ENCODE data around the gene HAL. TPM values are rescaled to one million over a fixed set of nuclear protein-coding genes. Genes with fewer than 3 reads are reported as not detected.

The HAL gene
- total and polyA plus RNA-seq, 2 donors (not counting 1 experiment from before 2014, with no cell fraction given), result 1.3 to 4.8 TPM

DNA sequence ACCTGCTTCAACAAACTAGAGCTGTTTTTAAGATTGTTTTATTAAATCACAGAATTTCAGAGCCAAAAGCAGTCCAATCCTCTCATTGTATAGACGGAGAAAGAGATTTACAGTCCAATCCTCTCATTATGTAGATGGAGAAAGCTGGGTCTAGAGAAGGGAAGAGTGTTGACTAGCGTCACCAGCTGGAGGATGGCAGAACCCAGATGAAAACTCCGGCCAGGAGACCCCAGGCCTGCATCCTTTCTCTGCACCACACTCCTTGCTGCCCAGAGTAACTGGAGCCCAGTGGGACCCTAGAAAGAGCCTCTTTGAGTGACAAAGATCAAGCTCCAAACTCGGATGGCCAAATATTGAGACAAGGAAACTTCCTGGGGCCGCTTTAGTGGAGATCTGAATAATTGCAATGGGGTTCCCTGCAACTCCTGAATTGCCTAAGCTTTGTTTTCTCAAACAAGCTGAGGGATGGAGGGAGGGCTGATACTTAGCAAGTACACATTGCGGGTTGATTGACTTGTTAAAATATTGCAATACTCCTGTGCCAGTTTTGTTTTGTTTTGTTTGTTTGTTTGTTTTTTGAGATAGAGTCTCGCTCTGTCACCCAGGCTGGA, 40.5 kb downstream of the HAL start:
- no peaks in the 10 kb centered on the region for H3K4me1 Mint-ChIP-seq
- no peak overlapping the region for H3K4me3 Mint-ChIP-seq
- intact Hi-C loops (cut with micrococcal nuclease), result no loop called here
- Histone ChIP-seq H3K79me2 (ENCODE audit: control insufficient read depth, insufficient read depth, low read length) (no peaks in the 10 kb centered on the region), H3K9ac (ENCODE audit: low read length) (no peak overlapping the region), H4K20me1 (ENCODE audit: control insufficient read depth, insufficient read depth, low read length, poor library complexity, severe bottlenecking) (no peaks in the 10 kb centered on the region), H3K27me3 (replicated peaks in 1 of 4; ENCODE audit: control extremely low read depth in 1 of 4, control insufficient read depth in 3 of 4, insufficient read depth in 4 of 4, low read length in 3 of 4) (peaks cover 0 to 4% (median 0%) of the 10 kb centered on the region in 4 experiments), H3K4me1 (ENCODE audit: control insufficient read depth in 2 of 2, insufficient read depth in 2 of 2, low read length in 2 of 2) (no peaks in the 10 kb centered on the region), H3K4me3 (ENCODE audit: control extremely low read depth in 1 of 5, extremely low read depth in 1 of 5, insufficient read depth in 1 of 5, low read depth in 2 of 5, low read length in 4 of 5) (no peak overlapping the region), H3K9me3 (ENCODE audit: control extremely low read depth in 1 of 3, control insufficient read depth in 2 of 3, insufficient read depth in 1 of 3, low read length in 2 of 3) (no peaks in the 10 kb centered on the region), H2AFZ (ENCODE audit: insufficient read depth, low read depth, low read length, poor library complexity, severe bottlenecking) (no peak overlapping the region), H3K4me2 (replicated peaks; ENCODE audit: low read depth, low read length, poor library complexity, severe bottlenecking) (no peak overlapping the region), H3K27ac (ENCODE audit: low read length in 2 of 2) (no peak overlapping the region), H3K36me3 (replicated peaks in 1 of 2; ENCODE audit: control extremely low read depth in 1 of 2, control insufficient read depth in 1 of 2, extremely low read depth in 1 of 2, insufficient read depth in 2 of 2, low read length in 1 of 2) (no peaks in the 10 kb centered on the region)
- 86% methylated on average over 5 of the region's 7 CpGs for WGBS (ENCODE audit: insufficient coverage)
- no peak for ATAC-seq (ENCODE audit: low read depth)
- DNase-seq, result no peak
- ChIA-PET CTCF (no interaction called here), POLR2A (no interaction called here)
- TF ChIP-seq EZH2 (IDR thresholded peaks at IDR 0.05; ENCODE audit: borderline replicate concordance, insufficient read depth, low read depth, low read length, poor library complexity, severe bottlenecking), result no peak
- TF ChIP-seq, protein P1, sequence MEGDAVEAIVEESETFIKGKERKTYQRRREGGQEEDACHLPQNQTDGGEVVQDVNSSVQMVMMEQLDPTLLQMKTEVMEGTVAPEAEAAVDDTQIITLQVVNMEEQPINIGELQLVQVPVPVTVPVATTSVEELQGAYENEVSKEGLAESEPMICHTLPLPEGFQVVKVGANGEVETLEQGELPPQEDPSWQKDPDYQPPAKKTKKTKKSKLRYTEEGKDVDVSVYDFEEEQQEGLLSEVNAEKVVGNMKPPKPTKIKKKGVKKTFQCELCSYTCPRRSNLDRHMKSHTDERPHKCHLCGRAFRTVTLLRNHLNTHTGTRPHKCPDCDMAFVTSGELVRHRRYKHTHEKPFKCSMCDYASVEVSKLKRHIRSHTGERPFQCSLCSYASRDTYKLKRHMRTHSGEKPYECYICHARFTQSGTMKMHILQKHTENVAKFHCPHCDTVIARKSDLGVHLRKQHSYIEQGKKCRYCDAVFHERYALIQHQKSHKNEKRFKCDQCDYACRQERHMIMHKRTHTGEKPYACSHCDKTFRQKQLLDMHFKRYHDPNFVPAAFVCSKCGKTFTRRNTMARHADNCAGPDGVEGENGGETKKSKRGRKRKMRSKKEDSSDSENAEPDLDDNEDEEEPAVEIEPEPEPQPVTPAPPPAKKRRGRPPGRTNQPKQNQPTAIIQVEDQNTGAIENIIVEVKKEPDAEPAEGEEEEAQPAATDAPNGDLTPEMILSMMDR (IDR thresholded peaks at IDR 0.05), result no peak
- H3K27ac Mint-ChIP-seq, result no peak overlapping the region
- peaks cover 15% of the 10 kb centered on the region for H3K27me3 Mint-ChIP-seq
- H3K9me3 Mint-ChIP-seq (ENCODE audit: insufficient read depth), result no peaks in the 10 kb centered on the region

DNA sequence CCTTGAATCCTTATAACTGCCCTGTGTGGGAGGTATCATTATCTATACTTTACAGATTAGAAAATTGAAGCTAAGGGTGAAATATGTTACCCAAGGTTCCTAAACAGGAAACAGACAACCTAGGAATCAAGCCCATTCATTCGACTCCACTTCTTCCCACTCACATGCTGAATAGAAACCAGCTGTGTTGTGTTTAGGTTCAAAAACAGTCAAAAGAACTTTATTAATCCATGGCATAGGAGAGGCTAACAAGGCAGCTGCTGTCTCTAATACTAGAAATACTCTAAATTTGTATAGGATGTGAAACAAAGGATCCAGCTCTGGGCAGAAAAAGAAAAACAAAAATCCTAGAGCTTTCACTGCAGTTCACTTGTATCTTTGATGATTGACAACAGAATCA, 43.1 kb downstream of the HAL start:
- DNase-seq (no peak), ATAC-seq (ENCODE audit: low read depth) (no peak)
- WGBS (ENCODE audit: insufficient coverage), result no CpG with 5 or more reads among the region's 1 CpG
- no peak overlapping the region for H3K9ac ChIP-seq (ENCODE audit: low read length)
- H3K36me3 ChIP-seq (replicated peaks in 1 of 2; ENCODE audit: control extremely low read depth in 1 of 2, control insufficient read depth in 1 of 2, extremely low read depth in 1 of 2, insufficient read depth in 2 of 2, low read length in 1 of 2), result no peaks in the 10 kb centered on the region
- intact Hi-C loops (cut with micrococcal nuclease), result no loop called here
- ChIA-PET CTCF (interaction anchor here (0.6 to 0.7 kb wide), 2 partner anchors 32 to 251 kb away, joined by 3 to 4 read pairs; no protein-coding TSS in a partner anchor), POLR2A (no interaction called here)
- no peaks in the 10 kb centered on the region for H3K9me3 Mint-ChIP-seq (ENCODE audit: insufficient read depth)
- no peaks in the 10 kb centered on the region for H3K4me1 ChIP-seq (ENCODE audit: control insufficient read depth in 2 of 2, insufficient read depth in 2 of 2, low read length in 2 of 2)
- H3K79me2 ChIP-seq (ENCODE audit: control insufficient read depth, insufficient read depth, low read length), result no peaks in the 10 kb centered on the region
- H3K4me1 Mint-ChIP-seq, result no peaks in the 10 kb centered on the region
- H3K4me3 Mint-ChIP-seq, result no peak overlapping the region
- no peak overlapping the region for H3K4me3 ChIP-seq (ENCODE audit: control extremely low read depth in 1 of 5, extremely low read depth in 1 of 5, insufficient read depth in 1 of 5, low read depth in 2 of 5, low read length in 4 of 5)
- H3K9me3 ChIP-seq (ENCODE audit: control extremely low read depth in 1 of 3, control insufficient read depth in 2 of 3, insufficient read depth in 1 of 3, low read length in 2 of 3), result no peaks in the 10 kb centered on the region
- TF ChIP-seq, protein P1 (IDR thresholded peaks at IDR 0.05), result no peak
- no peak for TF ChIP-seq EZH2 (IDR thresholded peaks at IDR 0.05; ENCODE audit: borderline replicate concordance, insufficient read depth, low read depth, low read length, poor library complexity, severe bottlenecking)
- H3K4me2 ChIP-seq (replicated peaks; ENCODE audit: low read depth, low read length, poor library complexity, severe bottlenecking), result no peak overlapping the region
- peaks cover 11% of the 10 kb centered on the region for H3K27me3 Mint-ChIP-seq
- no peaks in the 10 kb centered on the region for H4K20me1 ChIP-seq (ENCODE audit: control insufficient read depth, insufficient read depth, low read length, poor library complexity, severe bottlenecking)
- no peak overlapping the region for H3K27ac Mint-ChIP-seq
- peaks cover 0 to 4% (median 0%) of the 10 kb centered on the region in 4 experiments for H3K27me3 ChIP-seq (replicated peaks in 1 of 4; ENCODE audit: control extremely low read depth in 1 of 4, control insufficient read depth in 3 of 4, insufficient read depth in 4 of 4, low read length in 3 of 4)
- no peak overlapping the region for H2AFZ ChIP-seq (ENCODE audit: insufficient read depth, low read depth, low read length, poor library complexity, severe bottlenecking)
- H3K27ac ChIP-seq (ENCODE audit: low read length in 2 of 2), result no peak overlapping the region
